EH (cell line): ENCODE measurements around the gene CRP.
"Not testable (repeated sequence)": the region's sequence is repeated elsewhere in the genome, so short reads cannot be mapped to it uniquely, and the experiment has no call there.

Experiments
- DNase-seq: peaks from one replicate; pipeline ENCODE4 v3.0.0-alpha.2; 2015; ENCODE audit warnings: low read depth

The CRP gene, protein sequence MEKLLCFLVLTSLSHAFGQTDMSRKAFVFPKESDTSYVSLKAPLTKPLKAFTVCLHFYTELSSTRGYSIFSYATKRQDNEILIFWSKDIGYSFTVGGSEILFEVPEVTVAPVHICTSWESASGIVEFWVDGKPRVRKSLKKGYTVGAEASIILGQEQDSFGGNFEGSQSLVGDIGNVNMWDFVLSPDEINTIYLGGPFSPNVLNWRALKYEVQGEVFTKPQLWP

DNA sequence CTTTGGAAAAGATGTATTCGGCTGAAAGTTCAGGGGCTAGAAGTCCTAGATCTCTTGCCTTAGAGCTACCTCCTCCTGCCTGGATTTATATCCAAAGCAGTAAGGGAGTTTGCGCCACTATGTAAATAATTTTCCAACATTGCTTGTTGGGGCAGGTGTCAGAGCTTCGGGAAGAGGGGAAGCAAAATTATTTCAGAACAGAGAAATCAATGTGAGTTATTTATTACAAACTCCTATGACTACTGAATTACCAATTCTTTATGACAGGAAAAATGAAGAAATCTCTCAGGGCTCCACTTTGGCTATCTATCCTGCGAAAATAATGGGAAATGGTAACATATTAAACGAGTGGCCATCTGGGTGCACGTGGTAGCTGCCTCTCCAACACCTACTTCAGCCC, at the start of gene CRP:
CRP (minus strand) TSS at position 61 of the 400 bp plus-strand sequence. CDS start 104 bp downstream, outside the sequence.
- no peak for DNase-seq

DNA sequence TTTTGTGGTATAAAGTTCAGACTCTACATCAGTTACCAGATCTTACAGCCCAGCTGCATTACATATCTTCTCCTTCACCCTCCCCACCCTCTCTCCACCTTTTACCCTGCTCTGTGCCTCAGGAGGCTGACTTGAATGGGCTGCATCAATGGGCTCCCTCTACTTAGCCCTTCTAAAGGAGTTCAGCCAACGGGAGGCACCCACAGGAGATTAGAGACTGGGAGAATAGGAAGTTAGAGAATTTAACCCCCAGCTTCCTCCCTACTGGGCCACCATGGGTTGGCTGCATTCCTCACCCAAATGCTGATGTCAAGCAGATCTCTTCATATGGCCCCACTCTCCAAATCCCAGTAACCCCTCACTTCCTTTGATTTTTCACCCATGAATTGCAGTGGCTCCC, 49.3 kb upstream of the CRP start:
- DNase-seq: no peak

DNA sequence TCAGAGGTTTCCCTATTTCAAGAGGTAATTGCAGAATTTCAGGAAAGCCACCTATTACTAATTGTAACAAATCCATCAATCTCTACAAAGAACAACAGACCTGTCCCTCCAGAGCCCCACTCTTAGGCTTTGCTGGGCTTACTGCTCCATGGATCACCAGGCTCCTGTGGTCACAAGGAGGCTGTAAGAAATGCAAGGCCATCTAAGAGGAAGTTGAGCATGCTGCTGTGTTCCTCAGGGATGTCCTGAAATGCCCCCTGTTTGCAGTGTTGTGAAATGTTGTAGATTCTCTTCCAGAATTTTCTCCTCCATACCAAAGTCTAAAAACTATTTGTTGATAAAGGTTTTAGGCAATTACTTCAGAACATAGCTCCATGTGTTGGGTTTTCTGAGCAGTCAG, 42.0 kb upstream of the CRP start:
- DNase-seq: peak; percentile 13

DNA sequence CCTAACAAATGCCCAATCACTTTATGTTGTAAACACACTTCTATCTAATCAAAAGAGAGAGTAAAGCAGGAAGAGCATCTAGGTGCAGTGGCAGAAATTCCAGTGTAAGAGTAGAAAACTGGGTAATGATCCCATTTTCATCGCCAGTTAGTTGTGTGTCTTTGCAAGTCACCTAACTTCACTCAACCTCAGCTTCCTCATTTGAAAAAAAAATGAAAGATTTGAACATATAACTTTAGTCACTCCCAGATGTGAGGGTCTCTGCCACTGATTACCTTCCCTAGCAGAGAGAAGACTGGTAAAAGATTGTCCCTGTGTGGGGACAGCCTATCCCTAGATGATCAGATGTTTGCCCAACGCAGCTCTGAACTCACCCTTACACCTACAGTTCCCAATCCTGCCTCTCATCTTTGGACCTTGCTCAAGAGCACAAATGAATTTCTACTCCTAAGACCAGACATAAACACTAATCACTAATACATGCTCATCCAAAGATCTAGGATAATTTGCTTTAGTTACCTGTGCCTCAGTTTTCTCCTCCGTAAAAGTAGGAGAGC, 41.1 kb upstream of the CRP start:
- DNase-seq: no peak

DNA sequence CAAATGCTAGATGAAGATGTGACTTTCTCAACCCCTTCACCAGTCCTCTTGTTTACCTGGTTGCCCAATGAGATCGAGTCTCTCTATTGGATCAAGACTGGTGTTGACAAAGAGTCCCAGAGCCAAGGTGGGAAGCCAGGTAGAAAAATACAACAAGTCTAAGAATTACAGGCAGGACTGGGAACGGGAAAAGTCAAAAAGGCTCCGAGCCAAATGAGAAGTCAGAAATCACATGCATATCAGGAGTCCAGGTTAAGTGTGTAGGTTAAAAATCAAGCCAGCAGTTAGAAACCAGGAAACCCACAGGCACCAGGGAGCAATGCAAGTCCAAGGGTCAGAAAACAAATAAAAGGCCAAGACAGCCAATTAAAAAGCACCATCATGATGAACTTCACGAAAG, 39.0 kb upstream of the CRP start:
- no peak for DNase-seq

DNA sequence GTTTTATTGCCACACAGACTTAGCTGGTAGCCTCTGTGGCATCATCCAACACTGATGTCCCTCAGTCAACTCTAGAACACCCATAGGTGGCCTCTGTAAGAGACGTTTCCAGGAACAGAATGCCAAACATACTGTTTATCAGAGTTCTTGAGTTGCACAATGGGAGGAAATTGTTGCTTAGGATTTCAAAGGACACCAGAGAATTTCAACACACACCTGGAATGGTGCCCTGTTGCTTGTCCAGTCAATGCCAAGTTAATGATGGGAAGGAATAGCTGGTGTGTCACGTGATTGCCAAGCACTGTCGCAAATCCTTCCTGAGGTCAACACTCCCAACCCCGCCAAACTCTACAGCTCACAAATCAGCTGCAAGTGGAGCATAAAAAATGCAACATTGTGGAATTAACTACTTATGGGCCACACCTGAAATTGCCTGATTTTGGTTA, 37.8 kb upstream of the CRP start:
- DNase-seq: peak; percentile 6

DNA sequence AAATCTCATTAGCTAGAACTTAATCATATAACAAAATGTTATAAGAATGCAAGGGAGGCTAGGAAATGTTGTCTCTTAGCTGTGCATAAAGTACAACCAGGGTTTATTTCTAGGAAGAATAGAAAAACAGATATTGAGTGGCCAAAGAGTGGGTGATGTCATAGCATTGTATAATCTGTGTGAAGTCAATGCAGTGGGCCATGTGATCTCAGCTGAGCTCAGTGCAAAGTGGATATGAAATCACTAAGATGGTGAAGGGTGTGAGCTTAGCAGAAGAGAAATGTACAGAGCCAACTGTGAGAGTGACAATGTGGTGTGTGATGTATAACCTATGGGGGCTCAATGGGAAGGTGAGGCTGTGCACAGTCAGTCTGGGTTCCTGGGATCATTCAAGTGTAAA, 36.6 kb upstream of the CRP start:
- no peak for DNase-seq

DNA sequence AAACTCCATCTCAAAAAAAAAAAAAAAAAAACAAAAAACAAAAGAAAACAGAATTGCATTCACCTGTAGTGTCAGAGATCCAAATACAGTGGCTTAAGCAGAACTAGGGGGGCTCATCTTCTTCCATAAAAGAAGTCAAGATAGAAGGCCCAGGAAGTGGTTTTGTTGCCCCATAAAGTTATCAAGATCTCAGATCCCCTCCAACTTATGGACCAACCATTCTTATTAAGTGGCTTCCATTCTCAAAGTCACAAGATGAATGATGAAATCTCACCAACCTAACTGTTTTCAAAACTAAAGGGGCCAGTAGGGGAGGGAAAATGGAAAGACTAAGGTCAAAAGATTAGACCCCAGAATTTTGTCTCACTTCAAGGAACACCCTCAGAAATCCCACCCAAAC, 36.2 kb upstream of the CRP start:
- no peak for DNase-seq

DNA sequence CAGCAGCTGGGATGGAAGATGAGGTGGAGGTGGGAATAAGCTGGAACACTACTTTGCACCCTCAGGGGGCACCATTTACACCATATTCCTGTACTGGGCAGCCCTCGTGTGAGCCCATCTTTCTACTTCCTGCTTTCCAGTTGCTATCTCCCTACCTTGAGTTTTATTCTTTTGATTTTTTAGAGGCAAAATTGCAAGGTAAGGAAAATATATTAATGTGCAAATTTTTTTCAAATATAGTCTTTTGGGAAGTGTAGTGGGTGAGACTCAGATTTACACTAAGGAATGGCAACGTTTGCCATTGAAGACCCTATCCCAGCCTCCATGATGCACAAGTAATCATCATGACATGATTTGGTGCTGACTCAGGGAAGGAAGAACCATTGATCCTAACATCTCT, 35.2 kb upstream of the CRP start:
- DNase-seq: no peak

DNA sequence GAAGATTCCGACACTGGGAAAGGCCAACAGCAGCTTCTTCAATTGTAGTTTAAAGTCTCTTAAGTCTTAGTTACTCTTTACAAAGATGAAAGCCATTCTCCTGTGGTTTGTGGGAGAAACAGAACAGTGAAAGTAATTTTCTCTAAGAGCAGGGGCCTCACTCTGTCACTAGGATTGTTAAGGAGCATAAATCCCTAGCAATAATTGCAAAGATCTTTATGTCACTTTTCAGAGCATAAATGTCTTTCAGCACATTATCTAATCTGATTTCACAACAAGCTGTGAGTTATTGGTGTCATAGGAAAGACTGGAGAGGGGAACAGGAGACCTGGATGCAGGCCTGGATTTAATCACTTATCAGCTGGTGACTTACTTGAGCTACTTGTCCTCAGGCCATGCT, 34.0 kb upstream of the CRP start:
- no peak for DNase-seq

DNA sequence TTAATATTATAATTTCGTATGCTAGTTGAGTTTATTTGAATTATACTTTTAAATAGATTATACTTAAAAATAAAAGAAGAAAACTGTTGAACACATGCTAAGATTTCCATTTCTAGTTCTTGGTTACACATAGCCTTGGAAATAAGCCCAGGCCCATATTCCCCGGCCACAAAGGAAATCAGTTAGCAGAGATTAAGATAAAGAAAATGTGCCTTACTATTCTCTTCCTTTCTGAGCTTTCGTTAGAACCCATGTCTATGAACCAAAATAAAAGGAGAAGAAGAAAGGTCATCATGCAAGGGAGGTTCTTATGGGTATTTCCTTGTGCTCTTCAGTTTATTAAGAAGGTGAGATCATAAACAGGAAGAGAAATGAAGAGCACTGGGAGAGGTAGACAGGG, 32.3 kb upstream of the CRP start:
- no peak for DNase-seq

DNA sequence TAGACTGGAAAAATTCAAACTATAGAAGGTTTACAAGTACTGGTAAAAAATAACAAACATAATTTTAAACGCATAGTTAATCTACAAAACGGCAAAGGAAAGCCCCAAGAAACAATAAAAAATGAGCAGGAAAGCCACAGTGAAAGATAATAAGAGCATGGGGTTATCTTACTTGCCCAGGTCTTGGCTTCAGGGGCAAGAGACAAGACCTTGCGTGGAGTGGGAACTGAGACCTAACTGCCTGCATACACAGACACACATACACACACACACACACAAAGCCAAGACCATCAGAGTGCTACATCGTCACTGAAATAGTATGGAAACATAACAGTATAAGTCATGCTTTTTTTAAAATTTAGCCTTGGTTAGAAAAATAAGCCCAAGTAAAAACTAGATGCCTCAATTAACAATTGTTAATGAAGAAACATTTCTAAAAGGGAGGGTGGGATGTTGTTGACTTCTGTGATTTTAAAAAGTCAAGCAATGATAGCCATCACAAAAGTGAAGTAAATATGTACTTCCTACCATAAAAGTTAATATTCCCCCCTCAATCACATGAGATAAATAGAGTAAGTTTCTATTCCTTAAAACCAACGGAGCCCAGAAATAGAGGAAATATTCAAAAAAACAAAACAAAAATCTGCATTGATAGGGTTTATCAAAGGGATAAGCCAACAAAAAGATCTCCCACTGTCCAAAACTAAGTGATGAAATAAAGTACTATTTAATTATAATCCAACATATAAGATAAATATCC, 29.4 kb upstream of the CRP start:
- DNase-seq: no peak

DNA sequence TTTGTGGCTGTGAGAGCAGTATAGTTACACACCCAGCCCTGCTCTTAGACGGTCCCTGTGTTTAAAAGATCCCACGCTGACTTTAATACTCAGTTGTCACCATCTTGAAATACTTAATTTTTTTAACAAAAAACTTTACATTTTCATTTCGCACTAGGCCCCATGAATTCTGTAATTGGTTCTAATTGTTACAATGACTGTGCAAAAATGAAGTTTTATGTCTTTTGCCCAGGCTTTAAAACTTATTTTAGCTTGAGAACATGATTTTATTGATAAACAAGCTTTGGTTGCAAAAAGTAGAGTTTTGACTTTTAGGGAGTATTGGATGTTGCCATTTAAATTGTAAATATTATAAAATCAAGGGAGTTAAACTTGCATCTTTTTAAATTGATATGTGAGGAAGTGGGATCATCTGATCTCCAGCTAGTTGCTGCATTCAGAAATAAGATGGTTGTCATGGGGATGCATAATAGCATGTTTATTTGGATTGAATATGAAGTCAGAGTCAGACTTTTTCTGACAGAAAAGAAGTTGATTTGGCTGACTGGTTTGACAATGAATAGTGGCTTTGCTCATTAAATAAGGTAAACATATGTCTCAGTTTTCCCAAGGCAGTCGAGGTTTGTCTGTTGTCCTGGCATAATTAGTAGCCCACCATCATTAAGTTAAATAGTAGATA, 23.0 kb upstream of the CRP start:
- DNase-seq: no peak

DNA sequence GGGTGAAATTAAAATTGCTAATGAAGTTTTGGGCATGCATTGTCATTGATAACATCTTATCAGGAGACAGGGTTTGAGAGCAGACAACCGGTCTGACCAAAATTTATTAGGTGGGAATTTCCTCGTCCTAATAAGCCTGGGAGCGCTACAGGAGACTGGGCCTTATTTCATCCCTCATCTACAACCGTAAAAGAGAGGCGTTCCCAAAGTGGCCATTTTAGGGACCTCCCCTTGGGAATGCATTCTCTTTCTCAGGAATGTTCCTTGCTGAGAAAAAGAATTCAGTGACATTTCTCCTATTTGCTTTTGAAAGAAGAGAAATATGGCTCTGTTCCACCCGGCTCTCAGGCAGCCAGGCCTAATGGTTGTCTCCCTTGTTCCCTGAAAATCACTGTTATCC, 8.8 kb upstream of the CRP start:
- DNase-seq: not testable (repeated sequence)

DNA sequence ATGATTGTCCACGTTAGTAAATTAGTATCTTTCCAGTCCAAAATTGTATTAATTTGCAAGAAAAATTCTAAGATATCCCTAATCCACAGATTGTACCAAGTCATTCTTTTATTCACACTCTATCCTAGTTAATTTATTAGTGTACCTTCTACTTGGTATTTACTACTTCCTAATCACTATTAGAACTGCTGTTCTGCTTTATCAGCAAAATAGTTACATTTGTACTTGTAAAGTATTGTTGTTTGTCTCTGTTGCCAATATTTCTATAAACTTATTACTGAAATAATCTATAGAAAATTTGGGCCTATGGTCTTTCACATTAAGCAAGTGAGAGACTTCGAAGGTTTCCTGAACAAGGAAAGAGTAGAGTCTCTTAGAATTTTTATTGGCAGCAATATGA, 5.6 kb upstream of the CRP start:
- no peak for DNase-seq

DNA sequence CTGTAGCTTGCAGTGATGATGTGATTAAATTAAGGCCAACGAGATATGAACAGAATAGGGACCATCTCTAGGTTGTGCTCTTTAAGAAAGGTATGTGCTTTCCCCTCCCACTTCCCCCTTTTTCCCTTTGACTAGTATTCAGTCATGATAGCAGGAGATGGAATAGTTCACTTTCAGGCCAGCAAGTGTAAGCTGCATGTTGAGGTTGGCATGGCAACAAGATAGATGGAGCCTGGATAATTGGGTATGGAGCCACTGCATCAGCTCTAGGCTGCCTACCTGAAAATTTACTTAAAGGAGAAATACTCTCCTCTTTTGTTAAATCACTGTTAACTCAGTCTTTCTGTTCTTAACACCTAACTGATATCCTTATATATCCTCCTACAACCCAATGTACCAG, 1.5 kb upstream of the CRP start:
- DNase-seq: no peak

DNA sequence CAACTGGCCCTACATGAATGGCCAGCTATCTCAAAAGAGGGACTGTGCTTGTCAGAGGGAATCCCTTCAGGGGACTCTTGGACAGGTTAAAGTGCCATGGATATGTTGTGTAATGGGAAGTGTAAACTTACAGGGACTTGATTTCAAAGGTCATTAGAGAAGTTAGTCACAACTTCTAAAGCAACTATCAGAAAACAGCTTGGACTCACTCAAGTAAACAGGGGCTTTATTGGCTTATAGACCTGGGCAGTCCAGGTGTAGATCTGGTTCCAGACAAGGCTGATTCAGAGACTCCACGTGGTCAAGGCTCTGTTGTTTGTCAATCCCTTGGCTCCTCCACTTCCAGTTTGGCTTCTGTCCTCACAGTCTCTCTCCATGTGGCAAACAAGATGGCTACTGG, 2.3 kb downstream of the CRP start:
- no peak for DNase-seq

DNA sequence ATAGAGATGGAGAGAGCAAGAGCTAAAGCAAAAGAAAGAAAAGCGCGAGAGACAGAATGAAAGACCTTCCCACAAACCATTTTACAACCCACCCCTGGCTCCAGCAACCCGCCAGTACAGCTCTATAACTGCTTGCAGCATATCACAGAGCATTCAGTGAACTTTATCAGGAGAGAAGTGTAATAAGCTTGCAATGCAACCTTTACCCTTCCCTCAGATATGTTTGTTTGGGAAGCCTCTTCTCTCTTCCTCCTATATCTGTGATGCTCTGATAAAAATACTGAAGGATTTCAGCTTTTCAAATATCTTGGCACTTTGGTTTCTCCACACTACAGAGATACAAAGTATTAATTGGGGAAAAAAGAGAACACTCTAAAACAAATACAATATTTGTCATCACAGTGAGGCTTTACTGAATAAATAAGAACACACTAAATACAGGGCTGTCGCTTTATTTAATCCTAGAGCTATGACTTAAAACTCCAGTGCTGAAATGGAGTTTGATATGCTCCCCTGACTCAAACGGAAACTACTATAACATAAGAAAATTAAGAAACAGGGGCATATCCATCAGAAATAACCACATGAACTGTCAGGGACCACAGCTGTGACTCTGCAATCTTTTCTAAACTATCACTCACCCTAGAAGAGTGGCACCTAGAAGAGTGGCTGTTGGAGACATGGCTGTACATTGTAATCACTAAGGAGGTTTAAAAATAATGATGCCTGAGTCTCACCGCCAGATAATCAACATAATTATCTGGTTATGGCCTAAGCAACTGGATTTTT, 6.7 kb downstream of the CRP start:
- DNase-seq: no peak

DNA sequence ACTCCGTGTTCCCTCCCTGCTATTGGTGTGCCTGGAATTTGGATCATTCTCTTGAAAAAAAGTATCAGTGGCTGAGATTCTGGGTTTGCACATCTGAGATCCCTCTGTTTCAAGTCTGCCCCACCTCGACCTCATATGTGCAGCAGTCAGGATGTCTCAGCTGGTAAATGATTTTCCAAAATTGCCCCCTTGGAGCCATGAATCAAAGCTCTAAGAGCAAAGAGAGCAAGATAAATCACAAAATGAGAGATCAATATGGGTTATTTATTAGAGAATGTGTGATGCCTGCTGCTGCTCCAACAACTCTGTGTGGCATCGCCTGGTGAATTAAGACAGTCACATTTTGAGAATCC, 8.5 kb downstream of the CRP start:
- DNase-seq: no peak

DNA sequence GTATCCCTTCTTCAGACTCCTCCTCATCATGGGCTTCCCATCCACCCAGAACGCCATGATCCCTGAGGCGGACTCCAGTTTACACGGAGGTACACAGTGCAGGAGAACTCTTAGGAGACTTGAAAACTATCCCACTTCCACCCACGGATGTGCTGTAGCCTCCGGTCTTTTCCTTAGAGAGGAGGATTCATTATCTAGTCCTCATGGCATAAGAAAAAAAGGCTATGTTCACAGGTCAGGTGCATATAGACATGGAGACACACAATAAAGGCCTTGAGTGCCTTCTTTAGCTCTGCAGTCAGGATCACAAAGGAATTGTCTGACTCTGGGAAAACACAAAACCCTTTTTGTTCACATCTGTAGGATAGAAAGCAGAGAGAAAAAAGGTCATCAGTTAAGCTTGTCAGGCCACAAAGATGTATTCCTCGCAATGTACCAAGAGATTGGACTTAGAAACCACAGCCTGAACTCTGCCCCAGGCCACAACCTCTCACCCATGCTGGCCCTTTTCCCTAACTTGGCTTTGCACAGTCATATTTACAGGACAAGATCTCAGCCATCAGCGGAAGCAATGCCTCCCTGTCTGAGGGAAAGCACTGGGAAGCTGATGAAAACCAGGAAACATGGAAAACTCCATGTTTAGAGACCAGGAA, 9.0 kb downstream of the CRP start:
- DNase-seq: no peak

DNA sequence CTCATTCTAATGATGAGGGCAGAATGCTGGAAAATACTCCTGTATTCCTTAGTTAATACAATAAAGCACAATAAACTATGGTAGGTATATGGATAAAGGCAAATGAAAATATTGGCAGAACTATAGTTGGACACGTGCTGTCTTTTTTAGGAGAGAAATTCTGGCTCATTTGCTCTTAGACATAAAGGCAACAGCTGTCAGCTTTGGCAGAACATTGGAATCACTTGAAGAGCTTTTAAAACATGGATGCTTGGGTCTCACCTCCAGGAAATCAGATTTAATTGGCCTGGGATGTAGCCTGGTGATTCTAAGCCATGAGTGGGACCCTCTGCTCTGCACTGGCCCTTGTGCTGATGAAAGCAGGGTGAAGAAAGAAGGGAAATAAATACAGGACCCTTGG, 9.9 kb downstream of the CRP start:
- no peak for DNase-seq

DNA sequence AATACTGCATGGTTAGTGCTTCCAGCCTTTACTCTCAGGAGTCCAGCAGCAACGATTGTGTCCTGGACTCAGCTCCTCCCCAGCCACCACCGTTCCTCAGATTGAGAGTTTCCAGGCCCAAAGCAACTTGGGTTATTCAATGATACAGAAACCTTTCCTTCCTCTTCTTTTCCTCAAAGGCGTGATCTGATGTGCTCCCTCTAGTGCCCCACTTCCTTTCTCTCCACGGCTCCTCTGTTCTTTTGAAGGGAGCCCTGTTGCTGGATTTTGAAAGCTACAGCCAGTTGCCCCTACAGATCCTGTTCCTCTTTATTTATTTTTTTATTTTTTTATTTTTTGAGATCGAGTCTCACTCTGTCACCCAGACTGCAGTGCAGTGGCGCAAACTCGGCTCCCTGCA, 14.1 kb downstream of the CRP start:
- no peak for DNase-seq
